ENCODE measurements around the gene DSG3. TPM values are rescaled to one million over a fixed set of nuclear protein-coding genes. Genes with fewer than 3 reads are reported as not detected.

The DSG3 gene
- total and polyA plus RNA-seq, 2 of the 8 experiments (the other 6 are each of a cell fraction or from before 2014, with no cell fraction given): 0.03 to 0.07 TPM

DNA sequence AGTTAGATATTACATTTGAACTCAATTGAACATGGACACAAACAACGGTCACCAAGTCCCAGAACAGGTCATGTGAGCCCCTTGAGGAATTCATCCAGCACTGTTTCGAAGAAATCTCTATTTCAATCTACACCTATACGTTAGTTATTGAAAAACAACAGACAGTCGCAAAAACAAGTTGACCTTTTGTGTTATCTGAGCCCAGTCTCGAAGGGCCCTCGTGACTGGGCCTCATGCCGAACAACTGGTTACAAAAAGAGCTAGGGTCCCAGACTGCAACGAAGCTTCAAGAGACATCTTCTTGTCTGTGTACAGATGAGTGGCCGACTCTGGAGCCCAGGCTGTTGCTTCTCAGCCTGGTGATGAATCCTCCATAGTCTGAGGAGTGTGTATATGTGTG, 45.1 kb downstream of the DSG3 start (continued):
- no peak for TF ChIP-seq SIX5 (IDR thresholded peaks at IDR 0.05; ENCODE audit: low read depth, low read length)

All from H1 (cell line).